Ramos (cell line): ENCODE measurements around the gene DNAJB11.
"Not testable (repeated sequence)": the region's sequence is repeated elsewhere in the genome, so short reads cannot be mapped to it uniquely, and the experiment has no call there.

Experiments
- in situ Hi-C: fragments of 300-500 bp; cut with MboI; formaldehyde crosslinking; loops from one replicate; pipeline ENCODE4 v1.14.3; 2022; ENCODE audit warnings: low sequenced_read_pairs; ENCODE audit not compliant: unreplicated experiment

DNAJB11 gene

GRCh38 chr3:186570096-186570940 is at the start of gene DNAJB11:
TSS of gene DNAJB11 (plus strand) at chr3:186570720. CDS start at chr3:186570898, 178 bp downstream.
- in situ Hi-C loops, result no loop called here

GRCh38 chr3:186520957-186521842 is 49.3 kb upstream of the DNAJB11 start:
- in situ Hi-C loops, result no loop called here

- in situ Hi-C loops, result no loop called here
Observed at GRCh38 chr3:186523022-186523421, 47.5 kb upstream of the DNAJB11 start.

- in situ Hi-C loops, result no loop called here
Observed at GRCh38 chr3:186523434-186523833, 47.1 kb upstream of the DNAJB11 start.

- in situ Hi-C loops, result no loop called here
Observed at GRCh38 chr3:186524616-186525015, 45.9 kb upstream of the DNAJB11 start.

GRCh38 chr3:186525369-186526255 is 44.9 kb upstream of the DNAJB11 start:
- in situ Hi-C loops, result no loop called here

GRCh38 chr3:186526256-186526606 is 44.3 kb upstream of the DNAJB11 start:
- in situ Hi-C loops, result no loop called here

GRCh38 chr3:186529201-186529999 is 41.1 kb upstream of the DNAJB11 start:
- in situ Hi-C loops, result no loop called here

- in situ Hi-C loops, result no loop called here
Observed at GRCh38 chr3:186530415-186530814, 40.1 kb upstream of the DNAJB11 start.

- in situ Hi-C loops, result not testable (repeated sequence)
Observed at GRCh38 chr3:186531694-186532093, 38.8 kb upstream of the DNAJB11 start.

- in situ Hi-C loops, result no loop called here
Observed at GRCh38 chr3:186532598-186533072, 37.9 kb upstream of the DNAJB11 start.

GRCh38 chr3:186534113-186534669 is 36.3 kb upstream of the DNAJB11 start:
- in situ Hi-C loops, result no loop called here

GRCh38 chr3:186536883-186537844 is 33.4 kb upstream of the DNAJB11 start:
- in situ Hi-C loops, result loop anchor here (5.0 kb wide), 2 partner anchors 275 to 555 kb away; no protein-coding TSS in a partner anchor

GRCh38 chr3:186538779-186539178 is 31.7 kb upstream of the DNAJB11 start:
- in situ Hi-C loops, result loop anchor here (5.0 kb wide), 2 partner anchors 276 to 556 kb away; no protein-coding TSS in a partner anchor

- in situ Hi-C loops, result no loop called here
Observed at GRCh38 chr3:186540221-186540834, 30.2 kb upstream of the DNAJB11 start.

GRCh38 chr3:186540835-186541226 is 29.7 kb upstream of the DNAJB11 start:
- in situ Hi-C loops, result no loop called here

GRCh38 chr3:186544281-186544680 is 26.2 kb upstream of the DNAJB11 start, which contains the start of gene CRYGS:
TSS of gene CRYGS (minus strand) at chr3:186544380. CDS start at chr3:186544326, 54 bp downstream.
- in situ Hi-C loops, result no loop called here
